ENCODE measurements around the gene PRICKLE4.

The PRICKLE4 gene

DNA sequence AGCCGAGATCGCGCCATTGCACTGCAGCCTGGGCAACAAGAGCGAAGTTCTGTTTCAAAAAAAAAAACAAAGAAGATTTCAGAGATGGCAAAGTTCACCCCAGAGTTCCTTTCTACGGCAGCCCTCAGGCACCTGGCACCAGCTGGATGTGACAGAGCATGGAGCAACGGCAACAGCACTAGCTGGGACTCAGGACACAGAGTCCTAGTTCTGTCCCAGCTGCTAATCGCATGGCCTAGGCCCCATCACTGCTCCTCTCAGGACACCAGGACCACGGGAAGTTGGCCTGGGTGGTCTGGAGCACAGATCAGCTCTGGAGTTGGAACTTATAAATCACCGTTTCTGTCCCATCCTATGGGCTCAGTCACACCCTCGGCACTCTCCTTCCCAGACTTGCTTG, 34.5 kb upstream of the PRICKLE4 start:
- no peak for DNase-seq (ENCODE audit: low read depth)

DNA sequence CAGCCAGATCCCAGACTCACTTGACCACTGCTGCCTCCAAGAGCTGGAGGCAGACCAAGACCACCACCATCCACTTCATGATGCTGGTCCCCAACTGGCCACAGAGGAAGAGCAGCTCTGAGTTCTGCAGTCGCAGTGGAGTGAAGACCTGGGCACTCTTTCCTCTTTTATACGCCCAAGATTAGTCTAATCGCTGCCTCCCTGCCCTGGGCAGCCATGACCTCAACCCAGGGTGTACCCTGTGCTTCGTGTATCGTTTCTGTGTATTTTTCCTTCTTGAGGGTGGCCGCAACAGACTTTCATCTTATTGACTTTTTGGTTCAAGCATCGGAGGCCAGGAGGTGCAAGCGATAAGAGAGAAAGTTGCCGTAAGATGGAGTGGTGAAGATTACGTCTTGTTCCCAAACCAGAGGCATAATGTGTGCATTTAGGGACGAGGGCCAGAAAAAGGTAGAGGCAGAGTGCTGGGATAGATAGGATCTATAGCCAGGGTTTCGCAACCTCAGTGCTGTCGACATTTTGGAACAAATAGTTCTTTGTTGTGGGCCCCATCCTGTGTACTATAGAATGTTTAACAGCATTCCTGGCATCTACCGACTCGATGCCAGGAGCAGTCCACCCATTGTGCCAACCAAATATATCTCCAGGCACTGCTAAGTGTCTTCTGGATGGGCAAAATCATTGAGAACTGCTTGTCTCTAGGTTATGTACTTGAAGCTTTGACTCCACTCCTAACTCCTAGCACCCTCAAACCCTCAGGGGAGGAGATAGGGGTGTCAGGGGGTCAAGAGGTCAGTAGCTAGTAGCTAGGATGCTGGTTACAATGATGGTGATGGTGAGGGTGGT, 33.1 kb upstream of the PRICKLE4 start, which contains the start of gene PGC:
Gene PGC (minus strand): TSS at position 142 of the 846 bp plus-strand sequence. CDS start 63 bp downstream, at position 79.
- DNase-seq (ENCODE audit: low read depth), result peak; percentile 18

GRCh38 chr6:41748102-41748477, 32.5 kb upstream of the PRICKLE4 start:
- DNase-seq (ENCODE audit: low read depth), result no peak

GRCh38 chr6:41748542-41748941, 32.0 kb upstream of the PRICKLE4 start:
- no peak for DNase-seq (ENCODE audit: low read depth)

- DNase-seq (ENCODE audit: low read depth), result no peak
Observed at GRCh38 chr6:41750374-41750773, 30.2 kb upstream of the PRICKLE4 start.

- DNase-seq (ENCODE audit: low read depth), result no peak
Observed at GRCh38 chr6:41755895-41756294, 24.7 kb upstream of the PRICKLE4 start.

DNA sequence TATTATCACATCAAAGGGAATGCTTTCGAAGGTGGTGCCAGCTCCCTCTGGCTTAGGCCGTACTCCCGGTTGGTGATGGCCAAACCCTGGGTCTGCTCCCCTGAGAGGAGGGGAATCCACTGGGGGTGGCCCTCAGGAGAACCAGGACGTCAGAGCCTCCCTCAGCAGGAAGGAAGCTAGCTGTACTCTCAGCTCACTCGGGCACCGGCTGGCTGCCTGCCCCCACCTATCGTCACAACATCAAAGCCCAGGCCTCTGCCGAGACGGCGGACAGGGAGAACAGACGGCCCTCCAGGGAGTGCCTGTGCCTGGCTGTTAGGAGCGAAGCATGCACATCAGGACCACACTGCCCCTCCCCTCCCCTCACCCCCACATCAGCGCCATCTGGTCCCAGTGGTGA, 24.2 kb upstream of the PRICKLE4 start:
- no peak for DNase-seq (ENCODE audit: low read depth)

- no peak for DNase-seq (ENCODE audit: low read depth)
Observed at GRCh38 chr6:41757271-41757670, 23.3 kb upstream of the PRICKLE4 start.

GRCh38 chr6:41757931-41758640, 22.5 kb upstream of the PRICKLE4 start:
- DNase-seq (ENCODE audit: low read depth), result peak; percentile 61

- no peak for DNase-seq (ENCODE audit: low read depth)
Observed at GRCh38 chr6:41758641-41759035, 21.9 kb upstream of the PRICKLE4 start.

GRCh38 chr6:41759106-41759904, 21.3 kb upstream of the PRICKLE4 start:
- no peak for DNase-seq (ENCODE audit: low read depth)

DNA sequence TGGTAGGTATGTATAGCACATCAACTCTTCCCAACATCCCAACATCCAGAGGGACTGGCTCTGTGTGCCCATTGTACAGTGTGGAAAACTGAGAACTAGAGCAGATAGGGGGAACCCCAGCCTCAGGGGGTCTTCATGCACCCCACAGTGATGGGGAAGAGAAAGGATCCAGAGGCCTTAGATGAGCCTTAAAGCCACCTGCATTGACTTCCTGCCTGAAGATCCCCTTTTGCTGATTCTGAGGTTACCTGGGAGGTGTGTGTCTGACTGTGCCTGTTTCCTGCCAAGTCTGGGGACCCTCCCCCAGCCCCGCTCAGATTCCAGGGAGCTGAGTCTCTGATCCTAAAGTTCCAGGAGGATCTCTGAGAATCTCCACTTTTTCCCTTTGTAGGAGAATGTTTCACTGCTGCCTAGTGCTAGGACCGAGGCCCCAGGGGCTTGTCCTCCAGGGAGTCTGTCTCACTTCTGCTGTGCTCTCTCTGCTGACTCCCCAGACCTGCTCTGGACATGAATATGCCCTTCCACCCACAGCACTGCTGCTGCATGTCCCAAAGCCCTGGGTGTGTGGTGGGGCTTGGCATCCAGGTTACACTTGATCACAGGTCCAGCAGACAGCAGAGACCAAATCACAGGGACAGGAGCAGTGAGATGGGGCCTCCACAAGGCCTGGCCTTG, 20.5 kb upstream of the PRICKLE4 start:
- no peak for DNase-seq (ENCODE audit: low read depth)

- DNase-seq (ENCODE audit: low read depth), result peak; percentile 21
Observed at GRCh38 chr6:41763470-41763869, 17.1 kb upstream of the PRICKLE4 start.

GRCh38 chr6:41766043-41766664, 14.4 kb upstream of the PRICKLE4 start:
- DNase-seq (ENCODE audit: low read depth), result peak; percentile 13

GRCh38 chr6:41767112-41767833, 13.3 kb upstream of the PRICKLE4 start:
- DNase-seq (ENCODE audit: low read depth), result peak; percentile 75

GRCh38 chr6:41768545-41769308, 11.9 kb upstream of the PRICKLE4 start:
- DNase-seq (ENCODE audit: low read depth), result no peak

DNA sequence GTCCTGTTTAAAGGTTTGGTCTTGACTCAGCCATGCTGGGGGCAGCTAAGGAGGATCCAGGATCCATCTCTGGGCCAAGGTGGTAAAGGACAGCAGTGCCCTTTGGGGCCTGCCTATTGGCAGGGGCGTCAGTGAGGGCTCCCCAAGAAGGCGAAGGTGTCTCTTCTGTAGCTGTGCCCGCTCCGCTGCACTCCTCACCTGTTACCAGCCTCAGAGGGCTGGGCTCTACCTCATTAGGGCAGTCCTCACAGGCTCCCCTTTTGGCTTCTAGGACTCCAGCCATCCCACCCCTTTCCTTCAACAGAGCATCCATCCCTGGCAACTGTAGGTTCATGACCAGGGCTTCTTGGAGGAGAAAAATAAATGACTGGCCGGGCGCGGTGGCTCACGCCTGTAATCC, 11.2 kb upstream of the PRICKLE4 start:
- no peak for DNase-seq (ENCODE audit: low read depth)

DNA sequence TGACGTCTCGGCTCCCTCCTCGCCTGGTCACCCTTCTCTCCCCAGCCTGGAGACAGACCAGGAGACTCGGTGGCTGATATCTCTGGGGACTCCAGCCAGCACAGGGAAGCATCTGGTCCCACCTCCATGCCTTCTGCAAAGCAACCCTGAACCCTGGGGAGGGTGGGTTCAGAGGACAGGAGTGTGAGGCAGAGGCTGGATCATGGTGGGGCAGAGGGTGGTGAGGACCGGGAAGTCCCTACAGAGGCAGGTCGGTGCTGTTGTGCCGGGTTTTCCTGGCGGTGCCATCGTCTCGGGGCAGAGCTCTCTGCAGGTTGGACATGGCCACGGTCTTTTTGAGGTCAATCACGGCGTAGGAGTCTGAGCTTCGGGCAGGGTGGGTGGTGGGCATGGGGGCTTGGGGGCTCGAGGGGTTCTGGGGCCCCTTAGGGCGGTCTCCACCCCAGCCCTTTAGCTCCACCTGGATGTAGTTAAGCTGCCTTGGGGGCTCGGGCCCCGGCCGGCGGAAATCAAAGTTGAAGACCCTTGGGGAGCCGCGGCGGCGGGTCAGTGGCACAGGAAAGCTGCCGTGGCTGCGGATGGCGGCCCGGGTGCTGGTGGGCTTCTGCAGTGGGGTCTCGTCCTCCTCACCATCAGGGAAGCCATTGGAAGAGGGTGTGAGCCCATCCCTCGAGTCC, 10.1 kb upstream of the PRICKLE4 start:
- DNase-seq (ENCODE audit: low read depth), result no peak

Measured in amniotic epithelial cell (primary cell).